K562 (cell line): Measurements from ENCODE around the gene SSR4. TPM values are rescaled to one million over a fixed set of nuclear protein-coding genes. Genes with fewer than 3 reads are reported as not detected.

ENCODE experiments used
- ATAC-seq: fragments of 200-7000 bp; cut with Tn5 transposase; 3 replicates; pipeline ENCODE4 v1.9.1; 2020; ENCODE audit warnings: moderate library complexity
- BruUV-seq: library from RNA; stranded (reverse); fragments of 400-500 nt; replicated peaks from 2 replicates; lab custom pipeline; 2021; lab: Mats Ljungman, UMichigan
- CTCF ChIA-PET: fragments of 300-600 bp; formaldehyde crosslinking; extraction: SDS; loops from one replicate; lab custom pipeline; 2021; ENCODE audit warnings: low intra/inter-chr PET ratio; lab: Yijun Ruan, JAX
- POLR2A ChIA-PET: fragments of 300-600, 350-650 bp; sonication (Branson Sonifier 250); formaldehyde crosslinking; extraction: SDS; loops from one replicate; lab custom pipeline; 2021; ENCODE audit warnings: antibody characterized with exemption, inconsistent platforms; lab: Yijun Ruan, JAX
- DNase-seq, 4 experiments: peaks; one replicate each; pipeline versions ENCODE4 v3.0.0 to v3.0.0-alpha.2; 2011 to 2018; ENCODE audit warnings: low spot score in 3 of 4, mixed read lengths in 3 of 4; ENCODE audit errors: extremely low read depth in 1 of 4
- FAIRE-seq: peaks from 2 replicates; lab custom pipeline; 2011; peaks lifted over from hg19 to GRCh38; lab: Jason Lieb, UNC
- H2AFZ ChIP-seq: 2 replicates; pipeline ENCODE4 v1.6.0; 2011; ENCODE audit warnings: low read depth, low read length, control low read depth, inconsistent platforms
- H3K27ac ChIP-seq: fragments of 200-600 bp; 3 replicates; pipeline ENCODE4 v1.8.0; 2011; ENCODE audit warnings: low read depth, mild to moderate bottlenecking, control low read depth, inconsistent platforms, low read length, moderate library complexity, mixed read lengths; ENCODE audit errors: extremely low read depth
- H3K27me3 ChIP-seq, 2 experiments: fragments of 300-600 bp in 1 of 2; 2 replicates in 1 of 2; 3 replicates in 1 of 2; pipeline versions ENCODE4 v1.6.0 to v1.8.0; 2011; ENCODE audit warnings: inconsistent platforms in 2 of 2, low read length in 2 of 2, mild to moderate bottlenecking in 1 of 2, mixed read lengths in 1 of 2, moderate library complexity in 1 of 2; ENCODE audit not compliant: control insufficient read depth in 2 of 2, insufficient read depth in 2 of 2
- H3K36me3 ChIP-seq: fragments of 300-600 bp; 3 replicates; pipeline ENCODE4 v1.8.0; 2011; ENCODE audit warnings: mild to moderate bottlenecking, low read length, inconsistent platforms; ENCODE audit not compliant: control insufficient read depth, insufficient read depth
- H3K4me1 ChIP-seq, 2 experiments: fragments of 200-600 bp in 1 of 2; replicated peaks in 1 of 2; 2 replicates in 1 of 2; 3 replicates in 1 of 2; pipeline versions ENCODE4 v1.5.1 to v1.8.0; 2011; ENCODE audit warnings: inconsistent platforms in 2 of 2, low read length in 2 of 2, mild to moderate bottlenecking in 1 of 2, mixed read lengths in 1 of 2, moderate library complexity in 1 of 2; ENCODE audit not compliant: control insufficient read depth in 2 of 2, insufficient read depth in 2 of 2
- H3K4me2 ChIP-seq: 2 replicates; pipeline ENCODE4 v1.6.1; 2011; ENCODE audit warnings: low read length, control low read depth, inconsistent platforms, mixed read lengths; ENCODE audit not compliant: insufficient read depth
- H3K4me3 ChIP-seq: fragments of 200-600 bp; sonication (generic), shearing (Covaris generic); 2 replicates; pipeline ENCODE4 v1.5.1; 2016; ENCODE audit warnings: control low read depth, inconsistent platforms
- H3K79me2 ChIP-seq: fragments of 200-600 bp; 3 replicates; pipeline ENCODE4 v1.8.0; 2011; ENCODE audit warnings: low read length, inconsistent platforms; ENCODE audit not compliant: control insufficient read depth, insufficient read depth
- H3K9ac ChIP-seq, 2 experiments: 2 replicates each; pipeline versions ENCODE4 v1.6.0 to v1.6.1; 2011; ENCODE audit warnings: low read depth in 2 of 2, low read length in 2 of 2, control low read depth in 1 of 2, inconsistent platforms in 1 of 2, mild to moderate bottlenecking in 1 of 2, mixed read lengths in 1 of 2; ENCODE audit not compliant: insufficient read depth in 1 of 2
- H3K9me1 ChIP-seq: one replicate; pipeline ENCODE4 v1.6.0; 2011; ENCODE audit warnings: inconsistent platforms, mild to moderate bottlenecking, low read length, moderate library complexity; ENCODE audit not compliant: control insufficient read depth, insufficient read depth
- H3K9me3 ChIP-seq: replicated peaks from 2 replicates; pipeline ENCODE4 v1.5.1; 2011; ENCODE audit warnings: low read depth, low read length, inconsistent platforms; ENCODE audit not compliant: control insufficient read depth, insufficient read depth
- H4K20me1 ChIP-seq: replicated peaks from 2 replicates; pipeline ENCODE4 v1.6.1; 2011; ENCODE audit warnings: low read length, inconsistent platforms, mixed read lengths; ENCODE audit not compliant: control insufficient read depth, insufficient read depth
- CC2D1A ChIP-seq: fragments of 450-650 bp; IDR thresholded peaks from 2 replicates; pipeline ENCODE4 v1.6.1; 2017; ENCODE audit warnings: mild to moderate bottlenecking
- KDM2B ChIP-seq: fragments of 250-450 bp; sonication (Bioruptor Pico); IDR thresholded peaks from 2 replicates; pipeline ENCODE4 v1.8.0; 2021; ENCODE audit warnings: mild to moderate bottlenecking, moderate library complexity
- POLR2B ChIP-seq: fragments of 450-650 bp; IDR thresholded peaks from 2 replicates; pipeline ENCODE4 v1.6.1; 2018; ENCODE audit warnings: low read depth; ENCODE audit not compliant: partially characterized antibody
- TFAM ChIP-seq: fragments of 250-450 bp; sonication (Bioruptor Pico); conservative IDR thresholded peaks from 2 replicates; pipeline ENCODE4 v1.5.0; 2021; ENCODE audit warnings: mild to moderate bottlenecking, moderate library complexity
- ZC3H4 ChIP-seq: sonication (generic); formaldehyde crosslinking; IDR thresholded peaks from 2 replicates; pipeline ENCODE4 v1.9.0; 2021; ENCODE audit warnings: missing genetic modification reagents, borderline replicate concordance
- ZKSCAN1 ChIP-seq: fragments of 150-350 bp; IDR thresholded peaks from 2 replicates; pipeline ENCODE4 v1.6.1; 2016; ENCODE audit warnings: low read depth, low read length
- ZNF324 ChIP-seq: fragments of 250-450 bp; sonication (Bioruptor Pico); IDR thresholded peaks from 2 replicates; pipeline ENCODE4 v1.4.0; 2020; ENCODE audit warnings: mild to moderate bottlenecking
- WGBS: fragments of 100-300 bp; shearing (Covaris generic); methylation state at CpG from one replicate; pipeline ENCODE4 v1.1.6; 2016; ENCODE audit warnings: low coverage, mixed read lengths; ENCODE audit not compliant: insufficient coverage; ENCODE audit errors: missing lambda C conversion rate; 5-methylcytosine and 5-hydroxymethylcytosine counted together
- in situ Hi-C: fragments of 300-500 bp; cut with MboI; formaldehyde crosslinking; loops from 4 replicates; pipeline ENCODE4 v1.15.0; 2018; ENCODE audit warnings: inconsistent platforms, mixed read lengths
- intact Hi-C: fragments of 100-400 bp; cut with micrococcal nuclease; formaldehyde crosslinking; loops from 2 replicates; pipeline ENCODE4 v1.14.2; 2022
- polyA plus RNA-seq, 8 experiments: library from polyadenylated mRNA; depleted of rRNA in 4 of 8; stranded (reverse) in 5 of 8; unstranded in 3 of 8; fragments of >200 nt; fragmentation: Nextera tagmentation in 2 of 8; fragmentation: Illumina TruSeq in 1 of 8; extraction: Ambion mirVana in 2 of 8; extraction: Trizol in 1 of 8; gene quantifications; 2 replicates each; pipeline versions ENCODE4 v1.2.1 to v1.2.3, GENCODE V29; 2011 to 2014; ENCODE audit warnings: inconsistent platforms in 1 of 8, missing spikeins in 1 of 8
- total RNA-seq, 7 experiments: library from RNA; depleted of rRNA in 6 of 7; stranded (reverse); fragments of >200 nt in 6 of 7; fragmentation: Illumina TruSeq in 2 of 7; extraction: Trizol in 2 of 7; gene quantifications; 2 replicates each; pipeline versions ENCODE4 v1.2.1 to v1.2.3, GENCODE V29; 2011 to 2021; ENCODE audit warnings: low replicate concordance in 1 of 7
- TF ChIP-seq, protein P1 (sequence below): sonication (generic); formaldehyde crosslinking; IDR thresholded peaks from 2 replicates; pipeline ENCODE4 v1.8.1; 2022; ENCODE audit warnings: missing genetic modification reagents
- TF ChIP-seq, protein P2 (sequence below), 2 experiments: fragments of 450-650 bp in 1 of 2; sonication (generic) in 1 of 2; formaldehyde crosslinking in 1 of 2; IDR thresholded peaks; 2 replicates each; pipeline versions ENCODE4 v1.7.1 to v1.9.0; 2016 to 2022; ENCODE audit warnings: inconsistent platforms in 1 of 2, mild to moderate bottlenecking in 1 of 2, missing genetic modification reagents in 1 of 2
- TF ChIP-seq, protein P3 (sequence below): fragments of 450-650 bp; IDR thresholded peaks from 2 replicates; pipeline ENCODE4 v1.6.1; 2016; ENCODE audit warnings: mild to moderate bottlenecking

SSR4 gene
- total and polyA plus RNA-seq, 9 of the 15 experiments (the other 6 are each of a cell fraction or from before 2014, with no cell fraction given), result 146 to 492 (median 272) TPM

GRCh38 chrX:153804621-153805020 lies 10.2 kb downstream of the SSR4 start:
- ATAC-seq (no peak), FAIRE-seq (no peak), DNase-seq (no peak)
- Histone ChIP-seq H3K9ac (no peak overlapping the region), H3K4me2 (no peak overlapping the region), H3K9me1 (no peaks in the 10 kb centered on the region), H3K79me2 (no peaks in the 10 kb centered on the region), H2AFZ (no peak overlapping the region), H3K27me3 (peaks cover 0 to 13% of the 10 kb centered on the region in 2 experiments; a peak in 3 of 5 replicates), H3K36me3 (no peaks in the 10 kb centered on the region), H3K27ac (no peak overlapping the region), H4K20me1 (no peaks in the 10 kb centered on the region; the same call in 1 of the 2 replicates), H3K4me3 (no peak overlapping the region), H3K9me3 (no peaks in the 10 kb centered on the region), H3K4me1 (peaks cover 0 to 42% of the 10 kb centered on the region in 2 experiments; a peak in 2 of 5 replicates)
- POLR2A ChIA-PET, result interaction anchor here (0.9 kb wide), 1 partner anchor 12 kb away, joined by 3 read pairs; no protein-coding TSS in a partner anchor
- no TSS peak for BruUV-seq
- in situ Hi-C loops, result no loop called here
- WGBS, result 42% methylated on average over 8 of the region's 25 CpGs
- CTCF ChIA-PET, result no interaction called here
- intact Hi-C loops, result no loop called here
- TF ChIP-seq ZKSCAN1 (no peak), KDM2B (CRISPR knock-in tag) (no peak), ZC3H4 (CRISPR knock-in tag) (no peak), TFAM (CRISPR knock-in tag) (no peak), CC2D1A (no peak), POLR2B (no peak), ZNF324 (CRISPR knock-in tag) (no peak)
- TF ChIP-seq, protein P1, sequence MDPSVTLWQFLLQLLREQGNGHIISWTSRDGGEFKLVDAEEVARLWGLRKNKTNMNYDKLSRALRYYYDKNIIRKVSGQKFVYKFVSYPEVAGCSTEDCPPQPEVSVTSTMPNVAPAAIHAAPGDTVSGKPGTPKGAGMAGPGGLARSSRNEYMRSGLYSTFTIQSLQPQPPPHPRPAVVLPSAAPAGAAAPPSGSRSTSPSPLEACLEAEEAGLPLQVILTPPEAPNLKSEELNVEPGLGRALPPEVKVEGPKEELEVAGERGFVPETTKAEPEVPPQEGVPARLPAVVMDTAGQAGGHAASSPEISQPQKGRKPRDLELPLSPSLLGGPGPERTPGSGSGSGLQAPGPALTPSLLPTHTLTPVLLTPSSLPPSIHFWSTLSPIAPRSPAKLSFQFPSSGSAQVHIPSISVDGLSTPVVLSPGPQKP (CRISPR knock-in tag), result no peak
- TF ChIP-seq, protein P2, sequence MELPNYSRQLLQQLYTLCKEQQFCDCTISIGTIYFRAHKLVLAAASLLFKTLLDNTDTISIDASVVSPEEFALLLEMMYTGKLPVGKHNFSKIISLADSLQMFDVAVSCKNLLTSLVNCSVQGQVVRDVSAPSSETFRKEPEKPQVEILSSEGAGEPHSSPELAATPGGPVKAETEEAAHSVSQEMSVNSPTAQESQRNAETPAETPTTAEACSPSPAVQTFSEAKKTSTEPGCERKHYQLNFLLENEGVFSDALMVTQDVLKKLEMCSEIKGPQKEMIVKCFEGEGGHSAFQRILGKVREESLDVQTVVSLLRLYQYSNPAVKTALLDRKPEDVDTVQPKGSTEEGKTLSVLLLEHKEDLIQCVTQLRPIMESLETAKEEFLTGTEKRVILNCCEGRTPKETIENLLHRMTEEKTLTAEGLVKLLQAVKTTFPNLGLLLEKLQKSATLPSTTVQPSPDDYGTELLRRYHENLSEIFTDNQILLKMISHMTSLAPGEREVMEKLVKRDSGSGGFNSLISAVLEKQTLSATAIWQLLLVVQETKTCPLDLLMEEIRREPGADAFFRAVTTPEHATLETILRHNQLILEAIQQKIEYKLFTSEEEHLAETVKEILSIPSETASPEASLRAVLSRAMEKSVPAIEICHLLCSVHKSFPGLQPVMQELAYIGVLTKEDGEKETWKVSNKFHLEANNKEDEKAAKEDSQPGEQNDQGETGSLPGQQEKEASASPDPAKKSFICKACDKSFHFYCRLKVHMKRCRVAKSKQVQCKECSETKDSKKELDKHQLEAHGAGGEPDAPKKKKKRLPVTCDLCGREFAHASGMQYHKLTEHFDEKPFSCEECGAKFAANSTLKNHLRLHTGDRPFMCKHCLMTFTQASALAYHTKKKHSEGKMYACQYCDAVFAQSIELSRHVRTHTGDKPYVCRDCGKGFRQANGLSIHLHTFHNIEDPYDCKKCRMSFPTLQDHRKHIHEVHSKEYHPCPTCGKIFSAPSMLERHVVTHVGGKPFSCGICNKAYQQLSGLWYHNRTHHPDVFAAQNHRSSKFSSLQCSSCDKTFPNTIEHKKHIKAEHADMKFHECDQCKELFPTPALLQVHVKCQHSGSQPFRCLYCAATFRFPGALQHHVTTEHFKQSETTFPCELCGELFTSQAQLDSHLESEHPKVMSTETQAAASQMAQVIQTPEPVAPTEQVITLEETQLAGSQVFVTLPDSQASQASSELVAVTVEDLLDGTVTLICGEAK (IDR thresholded peaks at IDR 0.05), result no peak
- TF ChIP-seq, protein P2 (CRISPR knock-in tag; IDR thresholded peaks at IDR 0.05), result no peak
- TF ChIP-seq, protein P3, sequence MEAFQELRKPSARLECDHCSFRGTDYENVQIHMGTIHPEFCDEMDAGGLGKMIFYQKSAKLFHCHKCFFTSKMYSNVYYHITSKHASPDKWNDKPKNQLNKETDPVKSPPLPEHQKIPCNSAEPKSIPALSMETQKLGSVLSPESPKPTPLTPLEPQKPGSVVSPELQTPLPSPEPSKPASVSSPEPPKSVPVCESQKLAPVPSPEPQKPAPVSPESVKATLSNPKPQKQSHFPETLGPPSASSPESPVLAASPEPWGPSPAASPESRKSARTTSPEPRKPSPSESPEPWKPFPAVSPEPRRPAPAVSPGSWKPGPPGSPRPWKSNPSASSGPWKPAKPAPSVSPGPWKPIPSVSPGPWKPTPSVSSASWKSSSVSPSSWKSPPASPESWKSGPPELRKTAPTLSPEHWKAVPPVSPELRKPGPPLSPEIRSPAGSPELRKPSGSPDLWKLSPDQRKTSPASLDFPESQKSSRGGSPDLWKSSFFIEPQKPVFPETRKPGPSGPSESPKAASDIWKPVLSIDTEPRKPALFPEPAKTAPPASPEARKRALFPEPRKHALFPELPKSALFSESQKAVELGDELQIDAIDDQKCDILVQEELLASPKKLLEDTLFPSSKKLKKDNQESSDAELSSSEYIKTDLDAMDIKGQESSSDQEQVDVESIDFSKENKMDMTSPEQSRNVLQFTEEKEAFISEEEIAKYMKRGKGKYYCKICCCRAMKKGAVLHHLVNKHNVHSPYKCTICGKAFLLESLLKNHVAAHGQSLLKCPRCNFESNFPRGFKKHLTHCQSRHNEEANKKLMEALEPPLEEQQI, result no peak
